NCI-H2081 (cell line): Measurements from ENCODE around the gene CLIC3.

Experiments used
- DNase-seq, 2 experiments: peaks; one replicate each; lab custom pipeline; 2025; lab: John Stamatoyannopoulos, UW

The CLIC3 gene

GRCh38 chr9:137000177-137000930 lies 4.0 kb upstream of the CLIC3 start:
- DNase-seq, result no peak

GRCh38 chr9:136997830-136998234 lies 1.5 kb upstream of the CLIC3 start:
- DNase-seq, result no peak

DNA sequence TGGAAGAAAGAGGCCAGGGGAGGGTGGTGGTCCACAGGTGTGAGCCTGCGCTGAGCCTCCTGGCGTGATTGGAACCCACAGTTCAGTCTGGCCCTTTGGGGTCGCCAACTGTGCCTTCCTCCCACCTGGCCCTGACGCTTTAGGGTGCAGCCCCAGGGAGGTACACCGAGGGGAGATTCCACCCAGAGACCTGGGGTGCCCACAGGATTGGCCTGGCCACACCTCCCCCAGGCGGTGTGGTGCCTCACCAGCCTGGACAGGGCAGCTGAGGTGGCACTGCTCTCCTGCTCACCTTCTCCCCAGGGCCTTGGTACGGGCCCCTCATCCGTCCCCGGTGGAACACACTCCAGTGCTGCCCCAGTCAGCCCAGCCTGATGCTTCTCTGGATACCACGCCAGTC lies 1.0 kb upstream of the CLIC3 start:
- no peak for DNase-seq

GRCh38 chr9:136995772-136996311 lies 526 bp downstream of the CLIC3 start:
- DNase-seq, result peak in 1 of 2 experiments; percentile 38

DNA sequence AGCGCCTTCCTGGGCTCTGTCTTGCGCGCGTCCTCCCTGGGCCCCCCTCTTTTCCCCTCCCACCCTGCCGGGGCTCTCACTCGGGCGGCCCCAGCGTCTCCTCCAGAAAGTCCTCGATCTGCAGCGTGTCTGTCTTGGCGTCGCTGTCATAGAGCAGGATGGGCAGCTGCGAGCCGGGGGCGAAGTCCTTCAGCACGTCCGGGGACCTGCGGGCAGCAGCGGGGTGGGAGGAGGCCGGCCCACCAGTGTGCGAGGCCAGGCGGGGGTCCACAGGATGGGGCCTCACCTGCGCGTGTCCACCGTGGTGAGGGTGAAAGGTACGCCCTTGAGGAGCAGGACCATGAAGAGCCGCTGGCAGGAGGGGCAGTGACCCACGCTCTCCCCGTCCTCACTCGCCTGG lies 1.0 kb downstream of the CLIC3 start:
- DNase-seq, result no peak

DNA sequence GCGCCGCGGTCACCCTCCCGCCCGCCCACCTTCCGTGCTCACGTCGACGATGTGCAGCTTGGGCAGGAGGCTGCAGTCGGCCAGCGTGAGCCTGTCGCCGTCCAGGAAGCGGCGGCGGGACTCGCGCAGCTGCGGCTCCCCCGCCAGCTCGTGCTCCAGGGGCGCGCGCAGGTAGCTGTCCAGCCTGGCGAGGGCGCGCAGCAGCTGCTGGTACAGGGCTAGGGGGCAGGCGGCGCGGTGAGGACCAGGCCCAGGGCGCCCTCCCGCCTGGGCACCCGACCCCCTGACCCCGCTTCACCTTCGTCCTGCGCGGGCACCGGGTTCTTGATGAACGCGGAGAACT lies 1.5 kb downstream of the CLIC3 start:
- DNase-seq, result no peak

DNA sequence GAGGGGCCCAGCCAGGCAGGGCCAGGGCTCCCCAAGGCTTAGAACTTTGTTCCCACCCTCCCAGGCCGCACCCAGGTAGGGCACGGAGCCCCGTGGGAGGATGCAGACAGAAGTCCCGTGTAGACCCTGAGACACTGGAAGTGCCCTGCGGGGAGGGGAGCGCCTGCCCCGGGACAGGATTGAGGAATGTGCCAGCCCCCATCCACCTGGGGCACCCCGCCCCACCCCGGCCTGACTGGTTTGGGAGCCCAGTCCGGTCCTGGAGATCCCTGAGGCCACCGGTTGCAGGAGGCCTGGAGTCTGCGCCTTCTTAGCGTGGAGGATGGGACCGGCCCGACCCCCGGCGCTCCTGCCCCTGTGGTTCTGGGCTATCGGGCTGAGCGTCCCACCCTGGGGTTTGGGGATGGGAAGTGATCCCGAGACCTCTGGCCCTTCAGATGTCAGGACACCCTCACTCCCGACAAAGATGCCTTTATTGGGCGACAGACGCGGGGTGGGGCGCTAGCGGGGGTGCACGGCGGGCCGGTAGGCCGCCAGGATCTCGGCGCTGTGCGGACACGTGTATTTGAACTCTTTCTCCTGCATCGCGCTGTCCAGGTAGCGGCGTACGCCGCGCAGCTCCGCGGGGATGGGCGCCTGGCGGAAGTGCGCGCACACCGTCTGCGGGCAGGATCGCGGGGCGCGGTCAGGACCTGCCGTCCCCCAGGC lies 2.0 kb downstream of the CLIC3 start:
- DNase-seq, result no peak

GRCh38 chr9:136992819-136993369 lies 3.5 kb downstream of the CLIC3 start:
- no peak for DNase-seq

- DNase-seq, result peak; percentile 82 to 86
These were observed 4.2 kb downstream of the CLIC3 start, which contains the start of gene PAXX for GRCh38 chr9:136991993-136992818. Gene PAXX, plus strand, starts transcription at chr9:136992422. Its CDS starts 22 bp downstream, at chr9:136992444.

DNA sequence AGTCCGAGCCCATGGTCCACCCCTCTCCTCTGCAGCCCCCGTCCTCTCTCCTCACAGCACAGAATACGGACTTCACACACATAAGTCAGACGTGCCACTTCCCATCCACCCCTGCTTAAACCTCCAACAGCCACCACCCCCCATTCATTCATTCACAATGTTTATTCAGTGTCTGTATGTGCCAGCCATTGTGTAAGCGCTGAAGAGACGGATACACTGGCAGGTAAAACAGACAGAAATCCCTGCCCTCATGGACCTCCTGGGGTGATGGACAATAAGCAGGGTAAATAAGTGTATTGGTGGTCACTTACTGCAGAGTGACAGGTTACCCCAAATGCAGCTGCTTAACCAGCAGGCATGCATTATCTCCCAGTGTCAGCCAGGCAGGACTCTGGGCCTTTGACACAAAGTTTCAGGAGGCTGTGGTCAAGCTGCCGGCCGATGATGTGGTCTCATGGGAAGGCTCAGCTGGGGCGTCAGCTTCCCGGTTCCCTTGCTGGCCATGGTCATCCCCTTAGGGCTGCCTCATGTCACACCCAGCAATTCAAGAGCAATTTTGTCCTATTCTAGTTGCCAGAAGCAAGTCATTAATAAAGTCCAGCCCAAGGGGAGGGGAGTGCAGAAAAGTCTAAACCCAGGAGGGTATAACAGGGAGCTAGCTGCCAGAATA lies 6.0 kb downstream of the CLIC3 start:
- peak; percentile 61 to 76 for DNase-seq

DNA sequence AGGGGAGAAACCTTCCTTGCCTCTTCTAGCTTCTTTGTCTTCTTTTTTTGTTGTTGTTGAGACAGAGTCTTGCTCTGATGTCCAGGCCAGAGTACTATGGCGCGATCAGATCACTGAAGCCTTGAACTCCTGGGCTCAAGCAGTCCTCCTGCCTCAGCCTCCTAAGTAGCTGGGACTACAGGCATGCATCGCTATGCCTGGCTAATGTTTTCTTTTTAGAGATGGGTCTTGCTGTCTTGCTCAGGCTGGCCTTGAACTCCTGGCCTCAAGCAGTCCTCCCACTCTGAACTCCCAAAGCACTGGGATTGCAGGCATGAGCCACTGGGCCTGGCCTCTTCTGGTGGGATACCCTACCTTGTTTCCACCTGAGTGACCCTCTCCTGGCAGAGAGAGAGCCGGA lies 7.5 kb downstream of the CLIC3 start:
- DNase-seq, result no peak

DNA sequence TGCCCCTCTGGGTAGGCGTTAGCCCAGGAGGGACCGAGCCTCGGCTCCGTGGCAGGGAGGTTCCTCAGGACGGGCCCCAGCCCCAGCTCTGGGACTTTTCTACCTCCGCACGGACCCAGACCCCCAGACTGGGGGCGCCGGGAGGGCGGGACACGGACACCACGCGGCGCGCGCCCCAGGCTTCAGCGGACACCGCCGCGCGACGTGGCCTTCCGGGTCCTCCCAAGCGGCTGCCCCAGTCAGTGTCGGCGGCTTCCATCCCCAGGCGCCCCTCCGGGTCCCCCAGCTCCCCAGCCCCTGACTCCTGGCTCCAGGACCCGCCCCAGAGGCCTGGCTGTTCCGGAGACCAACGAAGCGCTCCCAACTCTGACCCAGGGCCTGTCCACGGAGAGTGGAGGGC lies 10.5 kb downstream of the CLIC3 start:
- DNase-seq, result no peak

GRCh38 chr9:136985027-136985602 lies 11.3 kb downstream of the CLIC3 start:
- DNase-seq, result no peak

DNA sequence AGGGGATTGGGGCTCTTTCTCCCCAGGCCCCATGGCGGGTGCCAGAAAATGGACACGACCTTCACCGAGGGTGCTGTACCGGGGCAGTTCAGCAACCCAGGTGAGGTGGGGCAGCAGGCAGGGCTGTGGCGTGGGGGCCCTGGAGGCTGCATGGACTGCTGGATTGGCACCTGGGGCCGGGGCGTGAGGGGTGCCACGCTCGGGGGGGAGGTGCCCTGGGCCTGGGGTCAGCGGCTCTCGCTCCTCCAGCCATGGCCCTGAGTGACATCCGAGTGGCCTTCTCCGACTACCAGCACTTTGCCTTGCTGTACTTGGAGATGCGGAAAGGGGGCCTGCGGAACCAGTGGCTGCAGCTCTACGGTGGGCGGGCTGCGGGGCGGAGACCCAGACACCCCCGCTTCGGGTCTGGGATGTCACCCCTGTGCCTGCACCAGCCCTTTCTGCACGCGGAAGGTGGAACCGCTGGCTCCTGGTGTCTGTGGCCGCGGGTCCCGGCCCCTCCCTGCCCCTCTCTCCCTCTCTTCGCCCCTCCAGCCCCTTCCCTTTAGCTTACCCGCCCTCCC lies 11.8 kb downstream of the CLIC3 start:
- DNase-seq, result no peak

DNA sequence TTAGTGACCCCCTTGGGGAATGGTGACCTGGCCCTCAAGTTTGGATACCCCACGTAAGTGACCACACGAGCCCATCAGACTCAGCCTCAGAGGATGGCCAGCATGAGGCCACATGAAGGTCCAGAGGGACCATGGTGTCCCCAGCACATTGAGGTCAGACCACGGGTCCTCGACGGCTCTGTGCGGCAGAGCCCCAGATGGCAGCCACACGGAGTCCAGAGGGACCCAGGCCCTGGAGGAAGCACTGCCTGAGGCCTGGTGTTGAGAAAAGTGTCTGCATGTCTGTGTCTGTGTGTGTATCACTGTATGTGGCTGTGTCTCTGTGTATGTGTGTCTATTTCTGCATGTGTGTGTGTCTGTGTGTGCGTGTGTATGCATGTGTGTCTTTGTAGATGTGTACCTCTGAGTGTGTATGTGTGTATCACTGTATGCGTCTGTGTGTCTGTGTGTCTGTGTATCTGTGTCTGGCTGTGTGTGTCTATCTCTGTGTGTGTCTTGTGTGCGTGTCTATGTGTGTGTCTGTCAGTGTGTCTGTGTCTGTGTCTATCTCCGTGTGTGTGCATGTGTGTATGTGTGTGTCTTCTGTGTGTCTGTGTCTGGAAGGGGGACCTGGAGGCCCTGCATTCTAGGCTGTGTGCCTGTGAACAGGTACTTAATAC lies 12.6 kb downstream of the CLIC3 start:
- no peak for DNase-seq

DNA sequence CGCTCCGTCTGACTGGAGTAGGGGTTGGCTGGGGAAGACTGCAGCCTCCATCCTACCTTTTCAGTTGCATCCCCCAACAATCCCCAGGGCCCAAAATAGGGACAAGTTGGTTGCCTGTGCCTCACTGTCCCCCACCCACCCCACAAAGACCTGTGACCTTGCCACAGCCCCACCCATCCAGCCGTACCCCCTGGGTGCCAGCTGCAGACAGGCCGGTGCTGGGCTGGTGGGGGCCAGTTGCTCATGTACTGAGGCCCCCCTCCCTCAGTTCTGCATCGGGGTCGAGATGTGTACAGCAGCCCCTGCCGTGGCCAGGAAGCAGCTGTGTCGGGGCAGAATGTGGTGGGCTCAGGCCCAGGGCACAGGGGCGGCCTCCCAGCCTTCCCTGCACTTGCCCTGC lies 13.2 kb downstream of the CLIC3 start:
- no peak for DNase-seq

DNA sequence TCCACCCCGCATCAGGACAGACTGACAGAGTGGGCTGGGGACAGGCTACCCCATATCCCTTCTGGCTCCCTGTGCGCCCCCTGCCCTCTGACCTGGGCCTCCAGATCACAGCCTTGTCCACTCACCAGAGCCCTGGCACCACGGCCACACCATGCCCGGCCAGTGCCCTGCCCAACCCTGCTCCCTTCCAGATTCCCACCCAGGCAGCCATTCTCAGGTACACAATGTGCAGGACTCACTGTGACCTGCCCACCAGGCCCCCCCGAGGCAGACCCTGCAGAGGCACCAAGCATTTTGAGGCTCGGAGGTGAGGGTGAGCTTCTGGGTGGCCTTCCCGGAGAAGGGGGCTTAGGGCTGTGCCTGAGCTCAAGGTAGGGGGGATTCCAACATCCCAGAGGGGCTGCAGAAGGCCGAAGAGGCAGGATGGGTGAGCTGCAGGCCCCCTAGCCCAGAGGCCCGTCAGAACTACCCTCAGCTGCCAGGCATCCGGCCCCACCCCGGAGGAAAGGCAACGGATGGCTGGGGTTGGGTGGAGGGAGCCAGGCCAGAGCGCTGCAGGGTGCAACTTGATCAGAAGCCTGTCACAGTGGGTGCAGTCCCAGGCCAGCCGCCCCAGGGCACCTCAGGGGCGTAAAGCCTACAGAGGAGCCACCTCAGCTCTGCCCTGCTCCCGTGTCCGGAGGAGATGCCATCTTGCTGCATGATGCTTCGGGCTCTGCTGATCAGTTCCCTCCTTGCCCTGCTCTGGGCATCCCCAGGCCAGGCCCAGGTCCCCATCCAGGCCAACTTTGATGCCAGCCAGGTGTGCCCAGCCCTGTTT lies 13.9 kb downstream of the CLIC3 start, which contains the start of gene LCNL1:
Gene LCNL1, plus strand, starts transcription at position 762 of the 820 bp plus-strand sequence. CDS start 594 bp downstream, outside the sequence.
- DNase-seq, result no peak

DNA sequence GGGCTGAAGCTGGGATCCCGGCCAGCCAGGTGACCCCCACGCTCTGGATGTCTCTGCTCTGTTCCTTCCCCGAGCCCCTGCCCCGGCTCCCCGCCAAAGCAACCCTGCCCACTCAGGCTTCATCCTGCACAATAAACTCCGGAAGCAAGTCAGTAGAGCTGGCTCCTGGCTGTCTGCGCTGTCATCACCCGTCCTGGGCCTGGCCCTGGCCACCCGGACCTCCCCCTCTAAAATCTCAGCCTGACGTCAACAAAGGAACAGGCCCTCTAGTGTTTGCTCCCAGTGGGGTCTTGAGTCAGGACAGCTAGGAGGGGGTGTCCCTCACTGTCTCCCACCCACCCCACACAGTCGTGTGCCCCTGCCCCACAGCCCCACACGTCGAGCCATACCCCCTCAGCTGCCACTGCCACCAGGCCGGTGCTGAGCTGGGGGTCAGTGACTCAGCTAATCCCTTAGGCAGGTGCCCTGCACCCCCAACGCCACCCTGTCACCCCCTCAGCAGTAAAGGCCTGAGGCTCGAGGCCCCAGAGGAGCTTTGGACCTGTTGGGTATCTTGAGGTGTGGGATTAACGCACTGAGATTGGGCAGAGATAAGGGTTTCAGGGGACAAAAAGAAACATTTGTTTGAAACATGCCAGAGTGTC lies 14.7 kb downstream of the CLIC3 start:
- DNase-seq, result no peak
